ENCODE data around the gene PVR.
"Not testable (repeated sequence)": the region's sequence is repeated elsewhere in the genome, so short reads cannot be mapped to it uniquely, and the experiment has no call there.

Gene PVR

GRCh38 chr19:44609219-44609618, 34.5 kb upstream of the PVR start:
- DNase-seq (ENCODE audit: extremely low read depth, low read depth), result no peak
- TF ChIP-seq, protein P1, sequence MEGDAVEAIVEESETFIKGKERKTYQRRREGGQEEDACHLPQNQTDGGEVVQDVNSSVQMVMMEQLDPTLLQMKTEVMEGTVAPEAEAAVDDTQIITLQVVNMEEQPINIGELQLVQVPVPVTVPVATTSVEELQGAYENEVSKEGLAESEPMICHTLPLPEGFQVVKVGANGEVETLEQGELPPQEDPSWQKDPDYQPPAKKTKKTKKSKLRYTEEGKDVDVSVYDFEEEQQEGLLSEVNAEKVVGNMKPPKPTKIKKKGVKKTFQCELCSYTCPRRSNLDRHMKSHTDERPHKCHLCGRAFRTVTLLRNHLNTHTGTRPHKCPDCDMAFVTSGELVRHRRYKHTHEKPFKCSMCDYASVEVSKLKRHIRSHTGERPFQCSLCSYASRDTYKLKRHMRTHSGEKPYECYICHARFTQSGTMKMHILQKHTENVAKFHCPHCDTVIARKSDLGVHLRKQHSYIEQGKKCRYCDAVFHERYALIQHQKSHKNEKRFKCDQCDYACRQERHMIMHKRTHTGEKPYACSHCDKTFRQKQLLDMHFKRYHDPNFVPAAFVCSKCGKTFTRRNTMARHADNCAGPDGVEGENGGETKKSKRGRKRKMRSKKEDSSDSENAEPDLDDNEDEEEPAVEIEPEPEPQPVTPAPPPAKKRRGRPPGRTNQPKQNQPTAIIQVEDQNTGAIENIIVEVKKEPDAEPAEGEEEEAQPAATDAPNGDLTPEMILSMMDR (IDR thresholded peaks at IDR 0.05; ENCODE audit: low read depth, low read length), result no peak

- not testable (repeated sequence) for DNase-seq (ENCODE audit: extremely low read depth, low read depth)
These were observed 33.2 kb upstream of the PVR start for GRCh38 chr19:44610497-44610896.

DNA sequence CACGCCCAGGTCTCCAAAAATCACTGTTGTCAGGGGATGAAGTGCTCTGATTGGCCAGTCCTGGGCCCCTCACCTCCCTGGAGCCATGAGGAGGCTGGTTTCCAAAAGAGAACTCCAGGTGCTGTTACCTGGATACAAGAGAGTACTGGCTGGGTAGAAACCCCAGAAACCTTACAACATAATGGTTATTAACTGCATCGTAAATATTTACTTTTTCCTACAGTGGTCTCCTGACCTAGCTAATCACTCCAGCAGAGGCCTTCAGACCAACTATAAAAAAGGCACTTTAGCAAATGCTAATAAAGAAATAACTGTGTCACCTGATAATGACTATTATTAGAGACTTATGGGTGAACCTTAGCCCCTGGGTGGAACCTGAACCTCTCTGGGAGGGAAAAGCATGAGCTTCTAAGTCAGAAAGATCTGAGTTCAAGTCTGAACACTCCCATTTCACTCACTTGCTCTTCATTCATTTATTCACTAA, 31.9 kb upstream of the PVR start:
- no peak for DNase-seq (ENCODE audit: extremely low read depth, low read depth)

DNA sequence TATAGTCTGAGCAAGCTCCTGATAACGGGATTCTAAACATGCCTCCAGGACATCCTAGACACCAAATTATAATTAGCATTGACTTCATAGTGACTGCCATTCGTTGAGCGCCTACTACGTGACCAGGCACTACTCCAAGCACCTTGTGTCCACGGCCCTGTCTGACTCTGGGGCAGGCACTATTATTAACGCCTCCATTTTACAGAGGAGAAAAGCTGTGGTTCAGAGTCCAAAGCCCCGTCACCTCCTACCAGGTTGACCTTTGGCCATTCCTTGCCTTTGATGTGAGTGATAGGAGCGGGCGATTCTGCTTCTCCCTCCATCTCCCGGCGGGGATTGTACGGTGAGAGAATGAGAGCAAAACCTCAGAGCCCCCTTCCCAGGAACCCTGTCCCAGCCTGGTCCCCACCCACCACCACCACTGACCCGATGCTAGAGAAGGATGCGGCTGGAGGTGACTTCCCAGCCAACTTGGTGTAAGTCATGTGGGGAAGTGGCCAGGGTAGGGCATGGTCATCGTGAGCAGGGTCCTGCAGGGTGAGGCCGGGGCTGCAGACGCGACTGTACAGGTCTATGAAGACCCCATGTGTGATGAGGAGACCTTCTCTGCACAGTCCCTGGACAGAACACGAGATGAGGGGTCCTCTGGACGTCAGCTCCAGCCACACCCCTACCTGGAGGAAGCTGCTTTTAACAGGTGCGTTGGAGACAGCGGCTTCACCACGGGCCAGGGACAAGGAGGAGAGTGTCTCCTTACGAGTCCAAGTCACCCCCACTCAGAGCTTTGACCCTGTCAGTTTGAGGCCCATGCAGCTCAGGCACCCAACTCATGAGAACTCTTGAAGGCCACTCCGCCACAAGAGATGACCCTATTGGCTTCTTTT, 30.2 kb upstream of the PVR start, which contains the start of gene IGSF23:
Gene IGSF23, plus strand, starts transcription at position 269 of the 884 bp plus-strand sequence. Its CDS starts 83 bp downstream, at position 352.
- DNase-seq (ENCODE audit: extremely low read depth, low read depth), result no peak
- TF ChIP-seq, protein P1 (IDR thresholded peaks at IDR 0.05; ENCODE audit: low read depth, low read length), result no peak

More for the DNA sequence above, 31.9 kb upstream of the PVR start:
- TF ChIP-seq, protein P1 (IDR thresholded peaks at IDR 0.05; ENCODE audit: low read depth, low read length), result no peak

GRCh38 chr19:44614313-44614712, 29.4 kb upstream of the PVR start:
- TF ChIP-seq, protein P1 (IDR thresholded peaks at IDR 0.05; ENCODE audit: low read depth, low read length), result no peak
- DNase-seq (ENCODE audit: extremely low read depth, low read depth), result no peak

DNA sequence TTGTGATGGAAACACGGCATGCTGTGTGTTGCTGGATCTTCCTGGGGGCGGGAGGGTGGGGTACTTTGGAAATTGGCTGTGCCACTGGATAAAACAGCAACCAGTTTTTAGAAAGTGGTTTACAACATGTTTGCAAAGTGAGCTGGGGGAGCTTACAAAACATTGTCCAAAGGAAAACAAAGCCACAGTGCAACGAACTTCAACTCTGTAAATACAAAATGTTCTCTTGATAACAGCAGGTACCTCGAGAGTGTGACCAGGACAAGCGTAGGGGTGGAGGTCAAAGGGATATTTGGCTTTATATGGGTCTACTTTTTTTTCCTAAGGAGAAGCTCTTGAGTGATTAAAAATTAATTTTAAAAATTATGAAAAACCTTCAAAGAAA, 27.9 kb upstream of the PVR start:
- DNase-seq (ENCODE audit: extremely low read depth, low read depth), result no peak
- TF ChIP-seq, protein P1 (IDR thresholded peaks at IDR 0.05; ENCODE audit: low read depth, low read length), result no peak

DNA sequence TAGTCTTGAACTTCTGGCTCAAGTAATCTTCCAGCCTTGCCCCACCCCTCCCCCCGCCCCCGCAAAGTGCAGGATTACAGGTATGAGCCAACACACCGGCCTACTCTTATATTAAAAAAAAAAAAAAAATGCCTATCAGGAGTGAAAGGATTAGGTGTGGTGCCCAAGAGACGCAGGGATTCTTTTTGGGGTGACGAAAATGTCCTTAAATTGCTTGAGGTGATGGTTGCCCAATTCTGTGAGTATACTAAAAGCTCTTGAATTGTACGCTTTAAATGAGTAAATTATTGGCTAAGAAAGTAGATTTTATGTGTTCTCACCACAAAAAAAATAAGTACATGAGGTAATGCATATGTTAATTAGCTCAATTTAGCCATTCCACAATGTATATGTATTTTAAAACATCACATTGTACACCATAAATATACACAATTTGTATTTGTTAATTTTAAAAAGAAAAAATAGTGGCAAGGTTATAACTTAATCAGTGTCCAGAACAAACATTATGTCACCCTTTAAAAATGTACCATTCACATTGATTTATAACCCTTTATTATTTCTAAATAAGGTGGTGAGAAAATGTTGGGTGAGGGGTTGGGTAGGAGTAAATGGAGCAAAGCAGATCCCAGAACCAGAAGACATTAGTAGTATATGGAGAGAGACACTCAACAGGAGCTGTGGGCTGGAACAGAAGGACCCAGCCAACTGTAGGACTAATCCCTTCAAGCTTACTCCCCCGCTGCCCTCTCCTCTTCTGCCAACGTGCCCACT, 26.4 kb upstream of the PVR start:
- TF ChIP-seq, protein P1 (IDR thresholded peaks at IDR 0.05; ENCODE audit: low read depth, low read length), result no peak

More for the DNA sequence above, 26.4 kb upstream of the PVR start:
- DNase-seq (ENCODE audit: extremely low read depth, low read depth), result no peak
